Fibroblast of mammary gland (primary cell): ENCODE measurements around the gene ABHD17C.

ENCODE experiments used
- DNase-seq: peaks from one replicate; pipeline ENCODE4 v3.0.0-alpha.2; 2010; ENCODE audit warnings: low read depth
- H3K4me3 ChIP-seq: 2 replicates; pipeline ENCODE4 v1.5.1; 2011; ENCODE audit warnings: low read depth, mild to moderate bottlenecking, low read length, moderate library complexity; ENCODE audit not compliant: control insufficient read depth
- CTCF ChIP-seq: conservative IDR thresholded peaks from 2 replicates; pipeline ENCODE4 v1.5.1; 2011; ENCODE audit warnings: low read depth, low read length, inconsistent platforms; ENCODE audit not compliant: control insufficient read depth, insufficient read depth

The ABHD17C gene

GRCh38 chr15:80722811-80723210 lies 27.7 kb downstream of the ABHD17C start:
- TF ChIP-seq CTCF: no peak
- H3K4me3 ChIP-seq: no peak overlapping the region
- no peak for DNase-seq

GRCh38 chr15:80727196-80727595 lies 32.1 kb downstream of the ABHD17C start:
- H3K4me3 ChIP-seq: no peak overlapping the region
- TF ChIP-seq CTCF: no peak
- no peak for DNase-seq

GRCh38 chr15:80727596-80727995 lies 32.5 kb downstream of the ABHD17C start:
- no peak overlapping the region for H3K4me3 ChIP-seq
- no peak for TF ChIP-seq CTCF
- DNase-seq: no peak

- DNase-seq: no peak
- TF ChIP-seq CTCF: no peak
Measured at GRCh38 chr15:80730387-80730786, 35.3 kb downstream of the ABHD17C start.

GRCh38 chr15:80730926-80731325 lies 35.8 kb downstream of the ABHD17C start:
- TF ChIP-seq CTCF: no peak
- H3K4me3 ChIP-seq: no peak overlapping the region
- DNase-seq: peak; percentile 10

More at GRCh38 chr15:80730387-80730786, 35.3 kb downstream of the ABHD17C start:
- H3K4me3 ChIP-seq: no peak overlapping the region

- H3K4me3 ChIP-seq: no peak overlapping the region
- TF ChIP-seq CTCF: no peak
- no peak for DNase-seq
Measured at GRCh38 chr15:80732167-80732566, 37.1 kb downstream of the ABHD17C start.

- no peak for TF ChIP-seq CTCF
- no peak for DNase-seq
- no peak overlapping the region for H3K4me3 ChIP-seq
Measured at GRCh38 chr15:80732818-80733217, 37.7 kb downstream of the ABHD17C start.
